ENCODE data around the gene B4GALNT1. TPM values are rescaled to one million over a fixed set of nuclear protein-coding genes. Genes with fewer than 3 reads are reported as not detected.

B4GALNT1 gene
- total RNA-seq, 2 experiments from 2014 or later, result 1.2 to 3.1 TPM

GRCh38 chr12:57621497-57622292 is 11.3 kb downstream of the B4GALNT1 start:
- TF ChIP-seq EZH2phosphoT487 (IDR thresholded peaks at IDR 0.05; ENCODE audit: borderline replicate concordance, low read depth, low read length) (no peak), CTCF (conservative IDR thresholded peaks at IDR 0.05; ENCODE audit: low read length) (peak; percentile 79)
- Histone ChIP-seq H3K9me3 (ENCODE audit: low read length) (no peaks in the 10 kb centered on the region), H3K9me2 (ENCODE audit: insufficient read depth, low read length) (no peaks in the 10 kb centered on the region), H3K27ac (ENCODE audit: low read depth, low read length, poor library complexity, severe bottlenecking) (no peak overlapping the region), H3K4me3 (ENCODE audit: low read depth, low read length, poor library complexity, severe bottlenecking) (no peak overlapping the region), H3K79me2 (ENCODE audit: insufficient read depth, low read depth, low read length) (no peaks in the 10 kb centered on the region), H4K20me1 (ENCODE audit: insufficient read depth, low read length) (no peaks in the 10 kb centered on the region), H3K36me3 (ENCODE audit: insufficient read depth, low read length) (no peaks in the 10 kb centered on the region), H3K4me2 (ENCODE audit: low read length) (no peak overlapping the region; the same call in 1 of the 2 replicates), H2AFZ (ENCODE audit: low read length) (no peak overlapping the region), H3K4me1 (ENCODE audit: insufficient read depth, low read length, poor library complexity, severe bottlenecking) (no peaks in the 10 kb centered on the region)
- intact Hi-C loops (cut with micrococcal nuclease; ENCODE audit: unreplicated experiment), result no loop called here
- ChIA-PET POLR2A (interaction anchor here (0.7 kb wide), 1 partner anchor 345 kb away, joined by 3 read pairs; no protein-coding TSS in a partner anchor), CTCF (ENCODE audit: unreplicated experiment) (no interaction called here)
- peak; percentile 36 for DNase-seq (ENCODE audit: low spot score)
- BruUV-seq (replicated peaks), result no TSS peak

GRCh38 chr12:57620936-57621496 is 12.0 kb downstream of the B4GALNT1 start:
- no peaks in the 10 kb centered on the region for H3K4me1 ChIP-seq (ENCODE audit: insufficient read depth, low read length, poor library complexity, severe bottlenecking)
- no peak overlapping the region for H3K27ac ChIP-seq (ENCODE audit: low read depth, low read length, poor library complexity, severe bottlenecking)
- H2AFZ ChIP-seq (ENCODE audit: low read length), result no peak overlapping the region
- no peak overlapping the region; the same call in 1 of the 2 replicates for H3K4me2 ChIP-seq (ENCODE audit: low read length)
- no peaks in the 10 kb centered on the region for H3K36me3 ChIP-seq (ENCODE audit: insufficient read depth, low read length)
- H3K9me3 ChIP-seq (ENCODE audit: low read length), result no peaks in the 10 kb centered on the region
- no peaks in the 10 kb centered on the region for H3K9me2 ChIP-seq (ENCODE audit: insufficient read depth, low read length)
- CTCF ChIA-PET (ENCODE audit: unreplicated experiment), result no interaction called here
- intact Hi-C loops (cut with micrococcal nuclease; ENCODE audit: unreplicated experiment), result no loop called here
- no peak for DNase-seq (ENCODE audit: low spot score)
- no TSS peak for BruUV-seq (replicated peaks)
- H3K4me3 ChIP-seq (ENCODE audit: low read depth, low read length, poor library complexity, severe bottlenecking), result no peak overlapping the region
- no peak for TF ChIP-seq EZH2phosphoT487 (IDR thresholded peaks at IDR 0.05; ENCODE audit: borderline replicate concordance, low read depth, low read length)
- no peak for TF ChIP-seq CTCF (conservative IDR thresholded peaks at IDR 0.05; ENCODE audit: low read length)
- H3K79me2 ChIP-seq (ENCODE audit: insufficient read depth, low read depth, low read length), result no peaks in the 10 kb centered on the region
- no peaks in the 10 kb centered on the region for H4K20me1 ChIP-seq (ENCODE audit: insufficient read depth, low read length)
- POLR2A ChIA-PET, result interaction anchor here (0.7 kb wide), 1 partner anchor 345 kb away, joined by 3 read pairs; no protein-coding TSS in a partner anchor
